CD4-positive, alpha-beta T cell (primary cell): ENCODE measurements around the gene PRPS2. TPM values are rescaled to one million over a fixed set of nuclear protein-coding genes. Genes with fewer than 3 reads are reported as not detected.

Experiments
- ATAC-seq: fragments of 200-7000 bp; cut with Tn5 transposase; one replicate; pipeline ENCODE4 v1.10.0; 2022; ENCODE audit warnings: mild to moderate bottlenecking; ENCODE audit not compliant: poor library complexity
- CTCF ChIA-PET: fragments of 350-600 bp; sonication (Branson Sonifier 250); formaldehyde crosslinking; loops from one replicate; lab custom pipeline; 2021; ENCODE audit warnings: antibody characterized with exemption, inconsistent platforms; lab: Charles Lee
- POLR2A ChIA-PET: fragments of 350-600 bp; sonication (Branson Sonifier 250); formaldehyde crosslinking; loops from one replicate; lab custom pipeline; 2021; ENCODE audit warnings: antibody characterized with exemption, inconsistent platforms; lab: Charles Lee
- DNase-seq, 14 experiments: peaks; one replicate each; pipeline ENCODE4 v3.0.0-alpha.2; 2013 to 2020; ENCODE audit warnings: mixed read lengths in 2 of 14
- H3K27ac ChIP-seq, 2 donors: one replicate each; pipeline versions ENCODE4 v1.5.1 to v1.7.0; 2013; ENCODE audit warnings: low read length in 2 of 2, low read depth in 1 of 2, mild to moderate bottlenecking in 1 of 2
- H3K27me3 ChIP-seq, 2 experiments: 1 replicate in 1 of 2; 2 replicates in 1 of 2; pipeline versions ENCODE4 v1.6.1 to v1.7.0; 2013; ENCODE audit warnings: low read length in 2 of 2, control low read depth in 1 of 2, mild to moderate bottlenecking in 1 of 2, moderate library complexity in 1 of 2; ENCODE audit not compliant: insufficient read depth in 2 of 2, control insufficient read depth in 1 of 2
- H3K36me3 ChIP-seq: one replicate; pipeline ENCODE4 v1.6.1; 2013; ENCODE audit warnings: low read length, control low read depth; ENCODE audit not compliant: insufficient read depth
- H3K4me1 ChIP-seq: one replicate; pipeline ENCODE4 v1.6.1; 2013; ENCODE audit warnings: low read length, control low read depth; ENCODE audit not compliant: insufficient read depth
- H3K4me3 ChIP-seq: one replicate; pipeline ENCODE4 v1.5.1; 2013; ENCODE audit warnings: mild to moderate bottlenecking, low read length, moderate library complexity
- H3K9me3 ChIP-seq, 2 experiments: 1 replicate in 1 of 2; 2 replicates in 1 of 2; pipeline versions ENCODE4 v1.6.1 to v1.7.0; 2013; ENCODE audit warnings: low read length in 2 of 2, mild to moderate bottlenecking in 2 of 2, control low read depth in 1 of 2, moderate library complexity in 1 of 2; ENCODE audit not compliant: control insufficient read depth in 1 of 2, insufficient read depth in 1 of 2
- H3K27ac Mint-ChIP-seq: one replicate; pipeline ENCODE4 v1.8.0; 2020; ENCODE audit warnings: mixed read lengths
- H3K27me3 Mint-ChIP-seq: one replicate; pipeline ENCODE4 v1.8.0; 2021; ENCODE audit warnings: mixed read lengths
- H3K36me3 Mint-ChIP-seq: one replicate; pipeline ENCODE4 v1.8.0; 2021; ENCODE audit warnings: low read depth, mixed read lengths
- H3K4me1 Mint-ChIP-seq: one replicate; pipeline ENCODE4 v1.8.0; 2021; ENCODE audit warnings: low read depth, mixed read lengths
- H3K4me3 Mint-ChIP-seq: one replicate; pipeline ENCODE4 v1.8.0; 2020; ENCODE audit warnings: mild to moderate bottlenecking, mixed read lengths
- H3K9me3 Mint-ChIP-seq: one replicate; pipeline ENCODE4 v1.8.0; 2020; ENCODE audit warnings: mixed read lengths
- CTCF ChIP-seq: fragments of 200-600 bp; IDR thresholded peaks from one replicate; pipeline ENCODE4 v1.8.0; 2022; ENCODE audit warnings: antibody characterized with exemption, mild to moderate bottlenecking
- intact Hi-C, 2 experiments: fragments of 100-400 bp; cut with DNase I in 1 of 2; cut with micrococcal nuclease in 1 of 2; formaldehyde crosslinking; loops; one replicate each; pipeline versions ENCODE4 v1.15.1 to v1.9.0; 2023 to 2025; cut with DNase I, micrococcal nuclease
- total RNA-seq, 174 experiments: library from RNA in 2 of 174; stranded (reverse) in 2 of 174; gene quantifications; one replicate each; pipeline ENCODE4 v1.2.3 and lab custom pipeline; 2021 to 2026

PRPS2 gene
- total RNA-seq, 2 experiments from 2014 or later = 13.2 to 17.7 TPM

GRCh38 chrX:12871257-12871656 lies 80.0 kb downstream of the PRPS2 start:
- no peaks in the 10 kb centered on the region for H3K36me3 Mint-ChIP-seq
- Histone ChIP-seq H3K27ac (no peak overlapping the region), H3K4me1 (no peaks in the 10 kb centered on the region), H3K27me3 (no peaks in the 10 kb centered on the region), H3K36me3 (no peaks in the 10 kb centered on the region), H3K4me3 (no peak overlapping the region), H3K9me3 (no peaks in the 10 kb centered on the region)
- H3K27ac Mint-ChIP-seq = no peak overlapping the region
- H3K9me3 Mint-ChIP-seq = no peaks in the 10 kb centered on the region
- ATAC-seq = no peak
- ChIA-PET POLR2A (no interaction called here), CTCF (no interaction called here)
- no peak overlapping the region for H3K4me3 Mint-ChIP-seq
- no peak for DNase-seq
- H3K4me1 Mint-ChIP-seq = no peaks in the 10 kb centered on the region
- TF ChIP-seq CTCF = no peak
- intact Hi-C loops = no loop called here
- H3K27me3 Mint-ChIP-seq = no peaks in the 10 kb centered on the region

DNA sequence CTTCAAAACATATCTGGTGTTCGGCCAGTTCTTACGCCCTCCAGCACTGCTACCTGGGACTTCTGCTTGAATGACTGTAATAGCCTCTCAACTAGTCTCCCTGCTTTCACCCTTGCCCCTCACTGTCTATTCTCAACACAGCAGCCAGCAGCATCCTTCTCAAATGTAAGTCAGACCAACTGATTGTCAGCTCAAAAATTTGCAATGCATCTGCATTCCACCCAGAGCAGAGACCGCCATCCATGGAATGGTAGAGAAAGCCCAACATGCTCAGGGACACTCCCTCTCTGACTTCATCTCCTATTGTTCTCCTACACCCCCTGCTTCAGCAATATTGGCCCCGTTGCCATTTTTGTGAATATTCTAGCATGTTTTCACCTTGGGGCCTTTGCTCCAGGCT lies 81.5 kb downstream of the PRPS2 start:
- Mint-ChIP-seq H3K4me1 (no peaks in the 10 kb centered on the region), H3K9me3 (no peaks in the 10 kb centered on the region)

More for the DNA sequence above, 81.5 kb downstream of the PRPS2 start:
- Histone ChIP-seq H3K27me3 (no peaks in the 10 kb centered on the region), H3K36me3 (no peaks in the 10 kb centered on the region), H3K9me3 (no peaks in the 10 kb centered on the region), H3K27ac (no peak overlapping the region), H3K4me3 (no peak overlapping the region), H3K4me1 (no peaks in the 10 kb centered on the region)
- POLR2A ChIA-PET = no interaction called here
- CTCF ChIA-PET = no interaction called here
- DNase-seq (no peak), ATAC-seq (no peak)
- TF ChIP-seq CTCF = no peak
- no peaks in the 10 kb centered on the region for H3K27me3 Mint-ChIP-seq
- H3K36me3 Mint-ChIP-seq = no peaks in the 10 kb centered on the region
- no peak overlapping the region for H3K27ac Mint-ChIP-seq
- intact Hi-C loops = no loop called here
- no peak overlapping the region for H3K4me3 Mint-ChIP-seq

Other genes with a start within 250 kb of the PRPS2 start
- under 1 TPM in 1 of 2 experiments, not detected in 1; 0.06 TPM for gene TLR7, start 75.7 kb downstream of the PRPS2 start, total RNA-seq
- under 1 TPM; 0.08 TPM for gene TLR8, start 115.2 kb downstream of the PRPS2 start, total RNA-seq
- gene TMSB4X, start 183.7 kb downstream of the PRPS2 start, total RNA-seq = 1,000 to 10,000 TPM; 2,621 to 2,738 TPM